HEK293T (cell line): ENCODE data around the gene SDC3.

Source experiments
- BHLHE40 ChIP-seq: fragments of 450-650 bp; IDR thresholded peaks from 2 replicates; pipeline ENCODE4 v1.6.1; 2016; ENCODE audit warnings: mild to moderate bottlenecking, moderate library complexity, borderline replicate concordance
- ELF4 ChIP-seq: fragments of 450-650 bp; IDR thresholded peaks from 2 replicates; pipeline ENCODE4 v1.6.1; 2017; ENCODE audit warnings: antibody characterized with exemption
- FOXA1 ChIP-seq: fragments of 450-650 bp; IDR thresholded peaks from 2 replicates; pipeline ENCODE4 v1.6.1; 2016; ENCODE audit warnings: mild to moderate bottlenecking
- FOXK2 ChIP-seq: fragments of 450-650 bp; IDR thresholded peaks from 2 replicates; pipeline ENCODE4 v1.6.1; 2016; ENCODE audit warnings: mild to moderate bottlenecking
- SP1 ChIP-seq: fragments of 450-650 bp; IDR thresholded peaks from 2 replicates; pipeline ENCODE4 v1.6.1; 2017

DNA sequence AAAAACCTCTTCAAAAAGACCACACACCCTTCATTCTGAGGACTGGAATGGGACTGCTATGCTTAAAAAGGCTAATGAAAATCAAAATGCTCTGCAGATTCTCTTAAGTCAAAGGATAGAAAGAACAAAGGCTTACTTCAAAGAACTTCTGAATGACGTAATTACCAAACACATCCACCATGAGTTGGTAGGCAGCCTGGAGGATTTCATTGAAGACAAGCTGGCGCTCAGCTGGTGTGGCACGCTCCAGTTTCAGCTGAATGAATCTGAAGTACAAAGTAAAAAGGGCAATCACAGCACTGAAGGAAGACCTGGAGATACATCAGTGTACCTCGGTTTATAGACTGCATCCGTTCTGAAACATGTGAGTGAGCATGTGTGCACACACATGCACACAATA lies 43.5 kb upstream of the SDC3 start:
- no peak for TF ChIP-seq ELF4
- TF ChIP-seq FOXA1, result no peak
- no peak for TF ChIP-seq BHLHE40
- no peak for TF ChIP-seq SP1
- no peak for TF ChIP-seq FOXK2
